Measurements from ENCODE around the gene CHRNA7.

DNA sequence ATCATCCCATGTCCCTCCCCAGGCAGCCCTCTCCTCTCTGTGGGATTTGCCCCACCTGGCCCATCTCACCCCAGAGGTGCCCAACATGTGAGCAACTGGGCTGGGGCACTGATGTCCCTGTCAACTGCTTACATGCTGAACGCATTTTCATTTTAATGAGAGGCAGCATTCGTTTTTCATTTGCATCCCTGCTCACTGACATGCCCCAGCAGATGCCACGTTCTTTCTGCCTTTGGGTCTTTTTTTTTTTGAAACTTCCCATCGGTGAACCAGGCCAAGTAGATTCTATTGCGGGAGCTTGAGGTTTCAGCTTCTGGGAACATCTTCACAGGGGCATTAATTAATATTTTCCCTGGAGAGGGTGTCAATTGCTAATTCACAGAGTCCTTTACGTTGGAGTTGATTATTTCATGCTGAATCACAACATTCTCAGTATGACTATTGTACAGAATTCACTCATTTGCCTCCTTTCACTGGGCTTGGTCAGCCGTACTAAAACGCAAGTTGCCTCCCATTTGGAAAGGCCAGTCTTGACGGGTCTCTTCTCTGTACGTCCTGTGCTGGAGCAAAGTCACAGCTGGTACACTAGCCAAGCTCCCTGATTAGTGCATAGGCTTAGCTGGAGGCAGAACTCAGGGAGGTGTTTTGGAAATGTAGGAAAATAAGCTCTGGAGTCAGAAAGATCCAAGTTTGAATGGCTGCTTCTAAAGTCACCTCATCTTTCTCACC lies 69.8 kb downstream of the CHRNA7 start:
- TF ChIP-seq POLR2A (IDR thresholded peaks at IDR 0.05), result no peak
- TF ChIP-seq, protein P1, sequence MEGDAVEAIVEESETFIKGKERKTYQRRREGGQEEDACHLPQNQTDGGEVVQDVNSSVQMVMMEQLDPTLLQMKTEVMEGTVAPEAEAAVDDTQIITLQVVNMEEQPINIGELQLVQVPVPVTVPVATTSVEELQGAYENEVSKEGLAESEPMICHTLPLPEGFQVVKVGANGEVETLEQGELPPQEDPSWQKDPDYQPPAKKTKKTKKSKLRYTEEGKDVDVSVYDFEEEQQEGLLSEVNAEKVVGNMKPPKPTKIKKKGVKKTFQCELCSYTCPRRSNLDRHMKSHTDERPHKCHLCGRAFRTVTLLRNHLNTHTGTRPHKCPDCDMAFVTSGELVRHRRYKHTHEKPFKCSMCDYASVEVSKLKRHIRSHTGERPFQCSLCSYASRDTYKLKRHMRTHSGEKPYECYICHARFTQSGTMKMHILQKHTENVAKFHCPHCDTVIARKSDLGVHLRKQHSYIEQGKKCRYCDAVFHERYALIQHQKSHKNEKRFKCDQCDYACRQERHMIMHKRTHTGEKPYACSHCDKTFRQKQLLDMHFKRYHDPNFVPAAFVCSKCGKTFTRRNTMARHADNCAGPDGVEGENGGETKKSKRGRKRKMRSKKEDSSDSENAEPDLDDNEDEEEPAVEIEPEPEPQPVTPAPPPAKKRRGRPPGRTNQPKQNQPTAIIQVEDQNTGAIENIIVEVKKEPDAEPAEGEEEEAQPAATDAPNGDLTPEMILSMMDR (IDR thresholded peaks at IDR 0.05), result no peak

All from right lobe of liver (tissue), 4 donors.